ENCODE measurements around the gene RBMS1. TPM values are rescaled to one million over a fixed set of nuclear protein-coding genes. Genes with fewer than 3 reads are reported as not detected.

RBMS1 gene
- total and polyA plus RNA-seq, 2 experiments from 2014 or later, result 55.5 to 94.8 TPM

DNA sequence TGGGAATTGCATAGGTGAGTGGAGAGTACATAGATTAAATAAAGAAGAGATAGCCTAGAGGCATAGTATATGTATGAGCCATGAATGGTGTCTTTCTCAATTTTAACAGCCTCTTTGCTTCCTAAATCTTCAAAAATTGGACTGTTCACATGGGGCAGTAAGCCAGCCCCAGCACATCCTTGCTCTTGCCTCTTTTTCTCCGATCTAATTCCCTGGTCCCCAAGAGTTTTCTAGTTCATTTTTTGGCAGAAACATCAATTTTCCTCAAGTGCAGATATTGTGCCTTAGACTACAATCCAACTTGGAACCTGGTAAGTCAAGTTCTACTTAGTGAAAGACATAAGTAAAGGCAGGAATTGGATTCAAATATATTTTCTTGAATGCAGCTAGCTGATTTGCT is 243.7 kb downstream of the RBMS1 start (continued):
- TF ChIP-seq, protein P1, sequence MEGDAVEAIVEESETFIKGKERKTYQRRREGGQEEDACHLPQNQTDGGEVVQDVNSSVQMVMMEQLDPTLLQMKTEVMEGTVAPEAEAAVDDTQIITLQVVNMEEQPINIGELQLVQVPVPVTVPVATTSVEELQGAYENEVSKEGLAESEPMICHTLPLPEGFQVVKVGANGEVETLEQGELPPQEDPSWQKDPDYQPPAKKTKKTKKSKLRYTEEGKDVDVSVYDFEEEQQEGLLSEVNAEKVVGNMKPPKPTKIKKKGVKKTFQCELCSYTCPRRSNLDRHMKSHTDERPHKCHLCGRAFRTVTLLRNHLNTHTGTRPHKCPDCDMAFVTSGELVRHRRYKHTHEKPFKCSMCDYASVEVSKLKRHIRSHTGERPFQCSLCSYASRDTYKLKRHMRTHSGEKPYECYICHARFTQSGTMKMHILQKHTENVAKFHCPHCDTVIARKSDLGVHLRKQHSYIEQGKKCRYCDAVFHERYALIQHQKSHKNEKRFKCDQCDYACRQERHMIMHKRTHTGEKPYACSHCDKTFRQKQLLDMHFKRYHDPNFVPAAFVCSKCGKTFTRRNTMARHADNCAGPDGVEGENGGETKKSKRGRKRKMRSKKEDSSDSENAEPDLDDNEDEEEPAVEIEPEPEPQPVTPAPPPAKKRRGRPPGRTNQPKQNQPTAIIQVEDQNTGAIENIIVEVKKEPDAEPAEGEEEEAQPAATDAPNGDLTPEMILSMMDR (conservative IDR thresholded peaks at IDR 0.05; ENCODE audit: low read depth in 2 of 2), result no peak
- no peak for TF ChIP-seq JUNB (IDR thresholded peaks at IDR 0.05; ENCODE audit: unreplicated experiment)
- no peak for TF ChIP-seq ZNF331 (CRISPR knock-in tag; IDR thresholded peaks at IDR 0.05; ENCODE audit: low read depth)

DNA sequence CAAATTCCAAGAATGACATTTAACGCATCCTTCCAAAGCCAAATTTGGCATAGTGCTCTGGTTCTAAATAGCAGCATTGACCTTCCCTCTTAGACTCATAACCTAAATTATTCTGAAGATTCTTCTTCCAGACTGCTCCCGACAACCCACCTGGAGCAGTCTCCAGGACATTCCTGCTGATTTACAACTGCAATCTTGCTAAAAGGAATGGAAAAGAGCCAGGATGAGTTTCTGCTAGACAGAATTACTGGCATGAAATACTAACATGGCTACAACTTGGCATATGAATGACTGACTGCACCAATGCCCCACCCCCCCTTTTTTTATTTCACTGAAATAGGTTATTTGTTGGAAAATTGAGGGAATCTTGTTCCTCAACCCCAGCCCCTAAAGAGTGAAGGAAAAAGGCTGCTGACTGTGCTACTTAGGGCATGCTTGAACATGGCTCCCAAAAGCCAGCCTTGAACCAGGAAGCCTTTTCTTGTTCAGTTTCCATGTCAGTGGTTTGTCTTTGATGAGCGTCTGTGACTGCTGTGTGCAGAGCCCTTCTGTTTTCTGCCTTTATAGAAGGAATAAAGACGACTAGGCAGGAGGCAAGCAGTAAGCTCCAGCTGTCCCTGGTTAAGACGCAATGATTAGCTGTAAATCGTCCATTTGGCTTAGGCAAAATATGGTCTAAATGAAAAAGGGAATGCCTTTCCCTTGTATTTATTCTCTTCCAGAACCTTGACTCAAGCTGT is 246.1 kb downstream of the RBMS1 start:
- no peak overlapping the region for H3K4me3 Mint-ChIP-seq
- no peaks in the 10 kb centered on the region for H3K9me2 ChIP-seq (ENCODE audit: insufficient read depth)
- H4K20me1 ChIP-seq (replicated peaks; ENCODE audit: insufficient read depth), result no peaks in the 10 kb centered on the region
- ATAC-seq, result no peak
- no peaks in the 10 kb centered on the region for H3K4me1 ChIP-seq (ENCODE audit: insufficient read depth)
- no peaks in the 10 kb centered on the region for H3K27me3 Mint-ChIP-seq (ENCODE audit: insufficient read depth, low read depth, poor library complexity)
- no peaks in the 10 kb centered on the region for H3F3A ChIP-seq (replicated peaks; ENCODE audit: low read depth)
- H3K27me3 ChIP-seq (ENCODE audit: insufficient read depth), result no peaks in the 10 kb centered on the region
- peaks cover 6% of the 10 kb centered on the region; the same call in 2 of the 3 replicates for H3K4me1 Mint-ChIP-seq
- H3K9me3 Mint-ChIP-seq, result no peaks in the 10 kb centered on the region
- H3K36me3 Mint-ChIP-seq (ENCODE audit: low read depth), result no peaks in the 10 kb centered on the region
- no peaks in the 10 kb centered on the region for H3K79me2 ChIP-seq (replicated peaks; ENCODE audit: insufficient read depth)
- H3K4me3 ChIP-seq, result no peak overlapping the region
- TF ChIP-seq JUNB (IDR thresholded peaks at IDR 0.05; ENCODE audit: unreplicated experiment) (no peak), NANOG (IDR thresholded peaks at IDR 0.05; ENCODE audit: borderline replicate concordance) (no peak)
- TF ChIP-seq, protein P2, sequence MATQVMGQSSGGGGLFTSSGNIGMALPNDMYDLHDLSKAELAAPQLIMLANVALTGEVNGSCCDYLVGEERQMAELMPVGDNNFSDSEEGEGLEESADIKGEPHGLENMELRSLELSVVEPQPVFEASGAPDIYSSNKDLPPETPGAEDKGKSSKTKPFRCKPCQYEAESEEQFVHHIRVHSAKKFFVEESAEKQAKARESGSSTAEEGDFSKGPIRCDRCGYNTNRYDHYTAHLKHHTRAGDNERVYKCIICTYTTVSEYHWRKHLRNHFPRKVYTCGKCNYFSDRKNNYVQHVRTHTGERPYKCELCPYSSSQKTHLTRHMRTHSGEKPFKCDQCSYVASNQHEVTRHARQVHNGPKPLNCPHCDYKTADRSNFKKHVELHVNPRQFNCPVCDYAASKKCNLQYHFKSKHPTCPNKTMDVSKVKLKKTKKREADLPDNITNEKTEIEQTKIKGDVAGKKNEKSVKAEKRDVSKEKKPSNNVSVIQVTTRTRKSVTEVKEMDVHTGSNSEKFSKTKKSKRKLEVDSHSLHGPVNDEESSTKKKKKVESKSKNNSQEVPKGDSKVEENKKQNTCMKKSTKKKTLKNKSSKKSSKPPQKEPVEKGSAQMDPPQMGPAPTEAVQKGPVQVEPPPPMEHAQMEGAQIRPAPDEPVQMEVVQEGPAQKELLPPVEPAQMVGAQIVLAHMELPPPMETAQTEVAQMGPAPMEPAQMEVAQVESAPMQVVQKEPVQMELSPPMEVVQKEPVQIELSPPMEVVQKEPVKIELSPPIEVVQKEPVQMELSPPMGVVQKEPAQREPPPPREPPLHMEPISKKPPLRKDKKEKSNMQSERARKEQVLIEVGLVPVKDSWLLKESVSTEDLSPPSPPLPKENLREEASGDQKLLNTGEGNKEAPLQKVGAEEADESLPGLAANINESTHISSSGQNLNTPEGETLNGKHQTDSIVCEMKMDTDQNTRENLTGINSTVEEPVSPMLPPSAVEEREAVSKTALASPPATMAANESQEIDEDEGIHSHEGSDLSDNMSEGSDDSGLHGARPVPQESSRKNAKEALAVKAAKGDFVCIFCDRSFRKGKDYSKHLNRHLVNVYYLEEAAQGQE (IDR thresholded peaks at IDR 0.05; ENCODE audit: unreplicated experiment), result no peak
- no peak overlapping the region for H3K27ac Mint-ChIP-seq
- no peak overlapping the region for H3K27ac ChIP-seq (ENCODE audit: low read depth)
- H3K36me3 ChIP-seq (ENCODE audit: insufficient read depth), result no peaks in the 10 kb centered on the region
- H2AFZ ChIP-seq, result peak overlapping the region; percentile 70; the same call in 1 of the 2 replicates
- no peak overlapping the region for H3K4me2 ChIP-seq
- no peak for DNase-seq (ENCODE audit: low spot score)

DNA sequence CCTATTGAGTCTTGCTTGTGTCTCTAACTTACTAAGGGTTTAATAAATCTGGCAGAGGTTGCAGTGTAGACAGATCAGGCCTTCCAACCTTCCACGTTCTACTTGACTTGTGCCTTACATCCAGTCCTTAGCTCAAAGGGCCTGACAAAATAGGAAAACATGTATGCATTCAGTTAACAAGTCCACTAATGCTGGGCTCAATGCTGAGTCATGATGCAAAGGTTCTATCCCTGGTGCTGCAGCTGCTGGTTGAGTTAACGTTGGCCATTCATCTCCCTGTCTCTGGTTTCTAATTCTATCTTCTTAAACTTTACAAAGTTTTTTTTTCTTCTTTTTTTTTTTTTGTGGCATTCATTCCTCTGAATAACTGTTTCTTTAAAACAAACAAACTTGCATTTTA is 247.3 kb downstream of the RBMS1 start:
- DNase-seq (ENCODE audit: low spot score) (no peak), ATAC-seq (no peak)
- no peaks in the 10 kb centered on the region for H3K27me3 ChIP-seq (ENCODE audit: insufficient read depth)
- no peaks in the 10 kb centered on the region for H3K79me2 ChIP-seq (replicated peaks; ENCODE audit: insufficient read depth)
- Mint-ChIP-seq H3K4me3 (no peak overlapping the region), H3K9me3 (no peaks in the 10 kb centered on the region), H3K27me3 (ENCODE audit: insufficient read depth, low read depth, poor library complexity) (peaks cover 3% of the 10 kb centered on the region), H3K36me3 (ENCODE audit: low read depth) (no peaks in the 10 kb centered on the region), H3K27ac (no peak overlapping the region), H3K4me1 (peaks cover 6% of the 10 kb centered on the region; the same call in 2 of the 3 replicates)
- no peak overlapping the region for H3K4me2 ChIP-seq
- H4K20me1 ChIP-seq (replicated peaks; ENCODE audit: insufficient read depth), result no peaks in the 10 kb centered on the region
- no peak overlapping the region for H2AFZ ChIP-seq
- H3F3A ChIP-seq (replicated peaks; ENCODE audit: low read depth), result no peaks in the 10 kb centered on the region
- H3K27ac ChIP-seq (ENCODE audit: low read depth), result no peak overlapping the region
- no peak overlapping the region for H3K4me3 ChIP-seq
- no peaks in the 10 kb centered on the region for H3K9me2 ChIP-seq (ENCODE audit: insufficient read depth)
- H3K4me1 ChIP-seq (ENCODE audit: insufficient read depth), result no peaks in the 10 kb centered on the region
- H3K36me3 ChIP-seq (ENCODE audit: insufficient read depth), result no peaks in the 10 kb centered on the region
- TF ChIP-seq STAT1 (IDR thresholded peaks at IDR 0.05; ENCODE audit: unreplicated experiment) (no peak), ZNF331 (CRISPR knock-in tag; IDR thresholded peaks at IDR 0.05; ENCODE audit: low read depth) (no peak), JUNB (IDR thresholded peaks at IDR 0.05; ENCODE audit: unreplicated experiment) (no peak)
- TF ChIP-seq, protein P3, sequence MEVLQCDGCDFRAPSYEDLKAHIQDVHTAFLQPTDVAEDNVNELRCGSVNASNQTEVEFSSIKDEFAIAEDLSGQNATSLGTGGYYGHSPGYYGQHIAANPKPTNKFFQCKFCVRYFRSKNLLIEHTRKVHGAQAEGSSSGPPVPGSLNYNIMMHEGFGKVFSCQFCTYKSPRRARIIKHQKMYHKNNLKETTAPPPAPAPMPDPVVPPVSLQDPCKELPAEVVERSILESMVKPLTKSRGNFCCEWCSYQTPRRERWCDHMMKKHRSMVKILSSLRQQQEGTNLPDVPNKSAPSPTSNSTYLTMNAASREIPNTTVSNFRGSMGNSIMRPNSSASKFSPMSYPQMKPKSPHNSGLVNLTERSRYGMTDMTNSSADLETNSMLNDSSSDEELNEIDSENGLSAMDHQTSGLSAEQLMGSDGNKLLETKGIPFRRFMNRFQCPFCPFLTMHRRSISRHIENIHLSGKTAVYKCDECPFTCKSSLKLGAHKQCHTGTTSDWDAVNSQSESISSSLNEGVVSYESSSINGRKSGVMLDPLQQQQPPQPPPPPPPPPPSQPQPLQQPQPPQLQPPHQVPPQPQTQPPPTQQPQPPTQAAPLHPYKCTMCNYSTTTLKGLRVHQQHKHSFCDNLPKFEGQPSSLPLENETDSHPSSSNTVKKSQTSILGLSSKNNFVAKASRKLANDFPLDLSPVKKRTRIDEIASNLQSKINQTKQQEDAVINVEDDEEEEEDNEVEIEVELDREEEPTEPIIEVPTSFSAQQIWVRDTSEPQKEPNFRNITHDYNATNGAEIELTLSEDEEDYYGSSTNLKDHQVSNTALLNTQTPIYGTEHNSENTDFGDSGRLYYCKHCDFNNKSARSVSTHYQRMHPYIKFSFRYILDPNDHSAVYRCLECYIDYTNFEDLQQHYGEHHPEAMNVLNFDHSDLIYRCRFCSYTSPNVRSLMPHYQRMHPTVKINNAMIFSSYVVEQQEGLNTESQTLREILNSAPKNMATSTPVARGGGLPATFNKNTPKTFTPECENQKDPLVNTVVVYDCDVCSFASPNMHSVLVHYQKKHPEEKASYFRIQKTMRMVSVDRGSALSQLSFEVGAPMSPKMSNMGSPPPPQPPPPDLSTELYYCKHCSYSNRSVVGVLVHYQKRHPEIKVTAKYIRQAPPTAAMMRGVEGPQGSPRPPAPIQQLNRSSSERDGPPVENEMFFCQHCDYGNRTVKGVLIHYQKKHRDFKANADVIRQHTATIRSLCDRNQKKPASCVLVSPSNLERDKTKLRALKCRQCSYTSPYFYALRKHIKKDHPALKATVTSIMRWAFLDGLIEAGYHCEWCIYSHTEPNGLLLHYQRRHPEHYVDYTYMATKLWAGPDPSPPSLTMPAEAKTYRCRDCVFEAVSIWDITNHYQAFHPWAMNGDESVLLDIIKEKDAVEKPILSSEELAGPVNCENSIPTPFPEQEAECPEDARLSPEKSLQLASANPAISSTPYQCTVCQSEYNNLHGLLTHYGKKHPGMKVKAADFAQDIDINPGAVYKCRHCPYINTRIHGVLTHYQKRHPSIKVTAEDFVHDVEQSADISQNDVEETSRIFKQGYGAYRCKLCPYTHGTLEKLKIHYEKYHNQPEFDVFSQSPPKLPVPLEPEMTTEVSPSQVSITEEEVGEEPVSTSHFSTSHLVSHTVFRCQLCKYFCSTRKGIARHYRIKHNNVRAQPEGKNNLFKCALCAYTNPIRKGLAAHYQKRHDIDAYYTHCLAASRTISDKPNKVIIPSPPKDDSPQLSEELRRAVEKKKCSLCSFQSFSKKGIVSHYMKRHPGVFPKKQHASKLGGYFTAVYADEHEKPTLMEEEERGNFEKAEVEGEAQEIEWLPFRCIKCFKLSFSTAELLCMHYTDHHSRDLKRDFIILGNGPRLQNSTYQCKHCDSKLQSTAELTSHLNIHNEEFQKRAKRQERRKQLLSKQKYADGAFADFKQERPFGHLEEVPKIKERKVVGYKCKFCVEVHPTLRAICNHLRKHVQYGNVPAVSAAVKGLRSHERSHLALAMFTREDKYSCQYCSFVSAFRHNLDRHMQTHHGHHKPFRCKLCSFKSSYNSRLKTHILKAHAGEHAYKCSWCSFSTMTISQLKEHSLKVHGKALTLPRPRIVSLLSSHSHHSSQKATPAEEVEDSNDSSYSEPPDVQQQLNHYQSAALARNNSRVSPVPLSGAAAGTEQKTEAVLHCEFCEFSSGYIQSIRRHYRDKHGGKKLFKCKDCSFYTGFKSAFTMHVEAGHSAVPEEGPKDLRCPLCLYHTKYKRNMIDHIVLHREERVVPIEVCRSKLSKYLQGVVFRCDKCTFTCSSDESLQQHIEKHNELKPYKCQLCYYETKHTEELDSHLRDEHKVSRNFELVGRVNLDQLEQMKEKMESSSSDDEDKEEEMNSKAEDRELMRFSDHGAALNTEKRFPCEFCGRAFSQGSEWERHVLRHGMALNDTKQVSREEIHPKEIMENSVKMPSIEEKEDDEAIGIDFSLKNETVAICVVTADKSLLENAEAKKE (CRISPR knock-in tag; IDR thresholded peaks at IDR 0.05), result no peak

All from GM23338 (cell line).